ENCODE data around the gene CLMN. TPM values are rescaled to one million over a fixed set of nuclear protein-coding genes. Genes with fewer than 3 reads are reported as not detected.

Gene CLMN
- total and polyA plus RNA-seq, 2 of the 8 experiments (the other 6 are each of a cell fraction or from before 2014, with no cell fraction given), result 1.6 to 8.2 TPM

GRCh38 chr14:95344536-95344935 lies 24.8 kb upstream of the CLMN start:
- no peak overlapping the region for H3K14ac ChIP-seq (ENCODE audit: insufficient read length)
- no peaks in the 10 kb centered on the region for H4K20me1 ChIP-seq (replicated peaks in 1 of 2; ENCODE audit: control insufficient read depth in 1 of 2, insufficient read depth in 2 of 2, low read length in 2 of 2)
- H4K8ac ChIP-seq (ENCODE audit: extremely low read depth, insufficient read depth, low read length), result no peak overlapping the region
- H2AFZ ChIP-seq (ENCODE audit: low read length), result no peak overlapping the region
- H4K91ac ChIP-seq (replicated peaks; ENCODE audit: insufficient read length, low read length), result no peak overlapping the region
- no peaks in the 10 kb centered on the region for H3K27me3 ChIP-seq (replicated peaks in 1 of 4; ENCODE audit: control insufficient read depth in 3 of 4, extremely low read depth in 1 of 4, insufficient read depth in 3 of 4, low read length in 3 of 4)
- peaks cover 0 to 4% (median 0%) of the 10 kb centered on the region in 4 experiments; a peak in 1 of 7 replicates for H3K4me1 ChIP-seq (replicated peaks in 1 of 4; ENCODE audit: control insufficient read depth in 3 of 4, insufficient read depth in 4 of 4, low read length in 3 of 4)
- H3K79me1 ChIP-seq (ENCODE audit: low read depth, low read length), result no peaks in the 10 kb centered on the region
- H3K56ac ChIP-seq (replicated peaks; ENCODE audit: insufficient read length, low read depth, low read length), result no peak overlapping the region
- no peak overlapping the region for H2BK12ac ChIP-seq (ENCODE audit: low read depth, low read length)
- H3K4ac ChIP-seq (replicated peaks; ENCODE audit: insufficient read length, low read depth, low read length), result no peak overlapping the region
- no peak overlapping the region for H2BK5ac ChIP-seq (ENCODE audit: low read depth, low read length)
- H3K36me3 ChIP-seq (ENCODE audit: control insufficient read depth in 2 of 4, insufficient read depth in 4 of 4, low read length in 3 of 4), result no peaks in the 10 kb centered on the region
- no peaks in the 10 kb centered on the region; the same call in 1 of the 2 replicates for H3K23me2 ChIP-seq (ENCODE audit: low read depth, low read length)
- CTCF ChIA-PET (ENCODE audit: partially characterized antibody), result no interaction called here
- no peak overlapping the region for H2BK120ac ChIP-seq (replicated peaks; ENCODE audit: low read depth, low read length)
- FAIRE-seq (no peak), DNase-seq (ENCODE audit: low read depth in 1 of 2, low spot score in 2 of 2) (no peak)
- no peak overlapping the region for H4K5ac ChIP-seq (ENCODE audit: insufficient read length, low read depth, low read length)
- no peak overlapping the region for H2AK5ac ChIP-seq (ENCODE audit: low read depth, low read length)
- H2BK20ac ChIP-seq (ENCODE audit: low read length), result no peak overlapping the region
- H3K27ac ChIP-seq (ENCODE audit: low read depth, low read length), result no peak overlapping the region
- no peaks in the 10 kb centered on the region for H3K9me3 ChIP-seq (ENCODE audit: insufficient read depth in 2 of 2, low read depth in 1 of 2, low read length in 1 of 2)
- POLR2A ChIA-PET (ENCODE audit: partially characterized antibody), result no interaction called here
- no peak overlapping the region for H3K4me2 ChIP-seq (ENCODE audit: insufficient read depth in 1 of 2, low read depth in 2 of 2, low read length in 2 of 2)
- H3K79me2 ChIP-seq (ENCODE audit: control insufficient read depth in 1 of 2, insufficient read depth in 2 of 2, low read length in 2 of 2), result no peaks in the 10 kb centered on the region
- no peak overlapping the region for H3K4me3 ChIP-seq (ENCODE audit: extremely low read depth in 1 of 4, insufficient read depth in 2 of 4, low read depth in 3 of 4, low read length in 4 of 4)
- no peak overlapping the region for H2BK15ac ChIP-seq (ENCODE audit: low read length)
- H3K9ac ChIP-seq (replicated peaks in 1 of 4; ENCODE audit: extremely low read depth in 1 of 4, low read depth in 3 of 4, low read length in 3 of 4), result no peak overlapping the region
- no peak overlapping the region for H3K23ac ChIP-seq (ENCODE audit: insufficient read length)
- H3K18ac ChIP-seq (ENCODE audit: extremely low read depth, low read length), result no peak overlapping the region
- TF ChIP-seq SP4 (IDR thresholded peaks at IDR 0.05; ENCODE audit: low read length) (no peak), RAD21 (IDR thresholded peaks at IDR 0.05 in 1 of 2, conservative IDR thresholded peaks at IDR 0.05 in 1 of 2; ENCODE audit: low read depth in 2 of 2, low read length in 2 of 2) (no peak), SP1 (IDR thresholded peaks at IDR 0.05; ENCODE audit: low read depth, low read length) (no peak), CTBP2 (IDR thresholded peaks at IDR 0.05; ENCODE audit: borderline replicate concordance, insufficient read depth, insufficient read length, low read length) (no peak), ZNF274 (IDR thresholded peaks at IDR 0.05; ENCODE audit: borderline replicate concordance, extremely low read depth, low read length) (no peak), RNF2 (IDR thresholded peaks at IDR 0.05; ENCODE audit: borderline replicate concordance, low read depth, low read length, missing control alignments, poor library complexity, severe bottlenecking) (no peak), KDM1A (IDR thresholded peaks at IDR 0.05; ENCODE audit: borderline replicate concordance, low read length) (no peak), CEBPB (IDR thresholded peaks at IDR 0.05; ENCODE audit: low read depth, low read length) (no peak), TAF1 (IDR thresholded peaks at IDR 0.05; ENCODE audit: low read depth, low read length) (no peak), SIX5 (IDR thresholded peaks at IDR 0.05; ENCODE audit: low read depth, low read length) (no peak), PHF8 (conservative IDR thresholded peaks at IDR 0.05; ENCODE audit: low read depth, low read length) (no peak), CBX5 (IDR thresholded peaks at IDR 0.05; ENCODE audit: low read depth, low read length) (no peak), CREB1 (IDR thresholded peaks at IDR 0.05) (no peak), FOSL1 (IDR thresholded peaks at IDR 0.05; ENCODE audit: insufficient read depth, low read depth, low read length) (no peak), SIN3A (conservative IDR thresholded peaks at IDR 0.05 in 1 of 2, IDR thresholded peaks at IDR 0.05 in 1 of 2; ENCODE audit: low read depth in 1 of 2, low read length in 2 of 2) (no peak), CHD1 (IDR thresholded peaks at IDR 0.05; ENCODE audit: low read depth, low read length) (no peak)

Measured in H1 (cell line).